ENCODE measurements around the gene SNRPB2.

Gene SNRPB2

DNA sequence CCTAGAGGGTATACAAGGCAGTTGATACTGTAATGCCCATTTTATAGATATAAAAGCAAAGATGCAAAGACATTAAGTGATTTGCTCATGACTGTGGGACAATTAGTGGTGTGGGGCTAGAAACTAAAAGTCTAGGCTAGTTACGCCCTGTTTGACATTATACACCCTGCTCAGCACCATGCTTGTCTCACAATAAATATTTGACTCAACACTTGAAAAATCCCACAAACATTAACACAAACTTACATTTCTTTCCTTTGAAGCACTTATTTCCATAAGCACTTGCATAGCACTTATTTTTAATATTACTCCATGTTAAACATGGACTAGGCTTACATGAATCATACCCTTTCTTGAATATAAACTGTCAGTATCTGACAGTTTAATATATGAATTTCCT, 36.5 kb upstream of the SNRPB2 start:
- no peaks in the 10 kb centered on the region for H3K27me3 ChIP-seq

DNA sequence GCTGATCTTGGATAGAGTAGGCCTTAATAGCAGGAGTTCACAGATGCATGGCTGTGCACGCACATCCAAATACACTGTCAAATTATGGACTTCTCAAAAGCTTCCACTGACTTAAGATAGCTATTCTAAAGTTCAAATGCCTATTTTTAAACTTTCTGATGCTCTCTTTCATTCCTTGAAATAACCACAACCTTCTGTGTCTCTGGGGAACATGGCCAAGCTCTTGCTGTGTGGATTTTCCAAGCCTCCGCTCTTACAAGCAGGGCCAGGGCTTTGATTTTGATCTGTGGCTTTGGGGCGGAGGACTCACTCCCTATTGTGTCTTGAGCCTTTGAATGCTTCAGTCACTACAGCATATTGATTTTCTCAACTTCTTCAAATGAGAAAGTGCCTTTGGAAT, 35.7 kb upstream of the SNRPB2 start:
- Histone ChIP-seq H3K4me1 (no peaks in the 10 kb centered on the region; the same call in 1 of the 2 replicates), H3K9me3 (no peaks in the 10 kb centered on the region), H3K36me3 (no peaks in the 10 kb centered on the region), H3K27me3 (no peaks in the 10 kb centered on the region), H3K4me3 (ENCODE audit: low read depth, low read length) (no peak overlapping the region)
- no peak for DNase-seq
- TF ChIP-seq, protein P1, sequence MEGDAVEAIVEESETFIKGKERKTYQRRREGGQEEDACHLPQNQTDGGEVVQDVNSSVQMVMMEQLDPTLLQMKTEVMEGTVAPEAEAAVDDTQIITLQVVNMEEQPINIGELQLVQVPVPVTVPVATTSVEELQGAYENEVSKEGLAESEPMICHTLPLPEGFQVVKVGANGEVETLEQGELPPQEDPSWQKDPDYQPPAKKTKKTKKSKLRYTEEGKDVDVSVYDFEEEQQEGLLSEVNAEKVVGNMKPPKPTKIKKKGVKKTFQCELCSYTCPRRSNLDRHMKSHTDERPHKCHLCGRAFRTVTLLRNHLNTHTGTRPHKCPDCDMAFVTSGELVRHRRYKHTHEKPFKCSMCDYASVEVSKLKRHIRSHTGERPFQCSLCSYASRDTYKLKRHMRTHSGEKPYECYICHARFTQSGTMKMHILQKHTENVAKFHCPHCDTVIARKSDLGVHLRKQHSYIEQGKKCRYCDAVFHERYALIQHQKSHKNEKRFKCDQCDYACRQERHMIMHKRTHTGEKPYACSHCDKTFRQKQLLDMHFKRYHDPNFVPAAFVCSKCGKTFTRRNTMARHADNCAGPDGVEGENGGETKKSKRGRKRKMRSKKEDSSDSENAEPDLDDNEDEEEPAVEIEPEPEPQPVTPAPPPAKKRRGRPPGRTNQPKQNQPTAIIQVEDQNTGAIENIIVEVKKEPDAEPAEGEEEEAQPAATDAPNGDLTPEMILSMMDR (IDR thresholded peaks at IDR 0.05; ENCODE audit: low read depth, low read length): no peak

More for the DNA sequence above, 36.5 kb upstream of the SNRPB2 start:
- no peaks in the 10 kb centered on the region for H3K36me3 ChIP-seq
- no peaks in the 10 kb centered on the region; the same call in 1 of the 2 replicates for H3K4me1 ChIP-seq
- DNase-seq: no peak
- H3K4me3 ChIP-seq (ENCODE audit: low read depth, low read length): no peak overlapping the region
- no peaks in the 10 kb centered on the region for H3K9me3 ChIP-seq
- TF ChIP-seq, protein P1 (IDR thresholded peaks at IDR 0.05; ENCODE audit: low read depth, low read length): no peak

DNA sequence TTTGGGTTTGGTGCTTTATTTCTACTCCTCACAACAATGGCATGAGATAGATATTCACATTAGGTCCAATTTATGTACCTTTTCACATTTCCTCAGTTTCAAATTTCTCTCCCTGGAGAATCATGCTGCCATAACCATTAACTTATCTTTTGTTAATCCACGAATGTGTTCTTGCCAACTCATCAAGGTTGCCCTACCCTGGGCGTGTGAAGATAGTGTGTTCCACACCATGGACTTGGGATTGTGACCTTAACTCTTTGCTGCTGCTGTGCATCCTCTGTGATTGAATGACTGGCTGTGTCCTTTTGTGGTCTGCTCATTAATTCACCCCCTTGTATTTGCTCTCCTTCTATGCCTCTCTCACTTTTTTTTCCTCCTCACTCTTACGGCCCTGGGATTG, 34.2 kb upstream of the SNRPB2 start:
- Histone ChIP-seq H3K4me1 (no peaks in the 10 kb centered on the region; the same call in 1 of the 2 replicates), H3K36me3 (no peaks in the 10 kb centered on the region), H3K4me3 (ENCODE audit: low read depth, low read length) (no peak overlapping the region), H3K9me3 (no peaks in the 10 kb centered on the region), H3K27me3 (no peaks in the 10 kb centered on the region)
- TF ChIP-seq, protein P1 (IDR thresholded peaks at IDR 0.05; ENCODE audit: low read depth, low read length): no peak
- no peak for DNase-seq

GRCh38 chr20:16699293-16699692, 30.5 kb upstream of the SNRPB2 start:
- no peak for DNase-seq
- TF ChIP-seq, protein P1 (IDR thresholded peaks at IDR 0.05; ENCODE audit: low read depth, low read length): peak; percentile 21
- Histone ChIP-seq H3K9me3 (no peaks in the 10 kb centered on the region), H3K27me3 (no peaks in the 10 kb centered on the region), H3K4me1 (no peaks in the 10 kb centered on the region), H3K36me3 (no peaks in the 10 kb centered on the region), H3K4me3 (ENCODE audit: low read depth, low read length) (no peak overlapping the region)

- Histone ChIP-seq H3K27me3 (no peaks in the 10 kb centered on the region), H3K36me3 (no peaks in the 10 kb centered on the region), H3K4me3 (ENCODE audit: low read depth, low read length) (no peak overlapping the region), H3K4me1 (no peaks in the 10 kb centered on the region), H3K9me3 (no peaks in the 10 kb centered on the region)
- peak; percentile 34 for DNase-seq
- TF ChIP-seq, protein P1 (IDR thresholded peaks at IDR 0.05; ENCODE audit: low read depth, low read length): peak; percentile 55
These were observed 28.5 kb upstream of the SNRPB2 start for GRCh38 chr20:16701296-16701695.

- TF ChIP-seq, protein P1 (IDR thresholded peaks at IDR 0.05; ENCODE audit: low read depth, low read length): no peak
- DNase-seq: no peak
- H3K9me3 ChIP-seq: 0 out of 2 replicates have a peak, but pooled peaks cover 5% of the 10 kb centered on the region
- H3K4me1 ChIP-seq: no peaks in the 10 kb centered on the region
- no peaks in the 10 kb centered on the region for H3K36me3 ChIP-seq
- H3K4me3 ChIP-seq (ENCODE audit: low read depth, low read length): no peak overlapping the region
- H3K27me3 ChIP-seq: no peaks in the 10 kb centered on the region
These were observed 26.3 kb upstream of the SNRPB2 start for GRCh38 chr20:16703570-16703969.

Data from BE2C (cell line).